Progenitor cell of endocrine pancreas (in vitro differentiated cells): ENCODE data around the gene ELAVL4. TPM values are rescaled to one million over a fixed set of nuclear protein-coding genes. Genes with fewer than 3 reads are reported as not detected.

Experiments used
- DNase-seq: peaks from one replicate; pipeline ENCODE4 v3.0.0; 2021; ENCODE audit warnings: low spot score; ENCODE audit not compliant: unreplicated experiment
- H3K27ac Mint-ChIP-seq: 2 replicates; pipeline ENCODE4 v1.8.0; 2021; ENCODE audit warnings: mild to moderate bottlenecking, moderate library complexity, mixed read lengths
- H3K27me3 Mint-ChIP-seq: 2 replicates; pipeline ENCODE4 v1.8.0; 2021; ENCODE audit warnings: mixed read lengths
- H3K36me3 Mint-ChIP-seq: 2 replicates; pipeline ENCODE4 v1.8.0; 2022; ENCODE audit warnings: mixed read lengths; ENCODE audit not compliant: insufficient read depth
- H3K4me1 Mint-ChIP-seq: 2 replicates; pipeline ENCODE4 v1.8.0; 2021; ENCODE audit warnings: low read depth, mixed read lengths
- H3K4me3 Mint-ChIP-seq: 2 replicates; pipeline ENCODE4 v1.8.0; 2021; ENCODE audit warnings: low read depth, mild to moderate bottlenecking, moderate library complexity, mixed read lengths
- H3K9me3 Mint-ChIP-seq: 2 replicates; pipeline ENCODE4 v1.8.0; 2021; ENCODE audit warnings: low read depth, mixed read lengths
- CTCF ChIP-seq: fragments of 200-600 bp; sonication (generic); IDR thresholded peaks from one replicate; pipeline ENCODE4 v1.5.0; 2021; ENCODE audit warnings: antibody characterized with exemption, mild to moderate bottlenecking; ENCODE audit not compliant: unreplicated experiment
- total RNA-seq: library from RNA; stranded (reverse); gene quantifications from 2 replicates; pipeline ENCODE4 v1.2.1, GENCODE V29; 2021

The ELAVL4 gene
- total RNA-seq, 1 donor from 2014 or later, result 3.6 TPM

- DNase-seq, result no peak
- Mint-ChIP-seq H3K4me1 (peaks cover 36% of the 10 kb centered on the region), H3K27me3 (no peaks in the 10 kb centered on the region), H3K9me3 (no peaks in the 10 kb centered on the region), H3K36me3 (no peaks in the 10 kb centered on the region), H3K27ac (no peak overlapping the region), H3K4me3 (no peak overlapping the region)
- TF ChIP-seq CTCF, result no peak
Observed at GRCh38 chr1:50177994-50178393, 69.3 kb downstream of the ELAVL4 start.

GRCh38 chr1:50179639-50180038 lies 70.9 kb downstream of the ELAVL4 start:
- Mint-ChIP-seq H3K9me3 (no peaks in the 10 kb centered on the region), H3K36me3 (no peaks in the 10 kb centered on the region), H3K27ac (peak overlapping the region; percentile 1), H3K27me3 (no peaks in the 10 kb centered on the region), H3K4me1 (peaks cover 36% of the 10 kb centered on the region), H3K4me3 (no peak overlapping the region)
- no peak for DNase-seq
- no peak for TF ChIP-seq CTCF

GRCh38 chr1:50180367-50180766 lies 71.6 kb downstream of the ELAVL4 start:
- no peak overlapping the region for H3K27ac Mint-ChIP-seq
- H3K36me3 Mint-ChIP-seq, result no peaks in the 10 kb centered on the region
- no peaks in the 10 kb centered on the region for H3K27me3 Mint-ChIP-seq
- DNase-seq, result no peak
- H3K9me3 Mint-ChIP-seq, result no peaks in the 10 kb centered on the region
- TF ChIP-seq CTCF, result no peak
- H3K4me1 Mint-ChIP-seq, result peaks cover 36% of the 10 kb centered on the region
- no peak overlapping the region for H3K4me3 Mint-ChIP-seq

- no peak for TF ChIP-seq CTCF
- no peaks in the 10 kb centered on the region for H3K9me3 Mint-ChIP-seq
- H3K27me3 Mint-ChIP-seq, result no peaks in the 10 kb centered on the region
- peak overlapping the region; percentile 6 for H3K27ac Mint-ChIP-seq
- no peak for DNase-seq
- H3K36me3 Mint-ChIP-seq, result no peaks in the 10 kb centered on the region
- peaks cover 28% of the 10 kb centered on the region for H3K4me1 Mint-ChIP-seq
- H3K4me3 Mint-ChIP-seq, result no peak overlapping the region
Observed at GRCh38 chr1:50181027-50181663, 72.4 kb downstream of the ELAVL4 start.

GRCh38 chr1:50183378-50184133 lies 74.8 kb downstream of the ELAVL4 start:
- H3K4me1 Mint-ChIP-seq, result peaks cover 17% of the 10 kb centered on the region
- H3K27me3 Mint-ChIP-seq, result peaks cover 2% of the 10 kb centered on the region
- no peak for TF ChIP-seq CTCF
- no peaks in the 10 kb centered on the region for H3K36me3 Mint-ChIP-seq
- no peak overlapping the region for H3K27ac Mint-ChIP-seq
- H3K9me3 Mint-ChIP-seq, result no peaks in the 10 kb centered on the region
- no peak overlapping the region for H3K4me3 Mint-ChIP-seq
- no peak for DNase-seq
